Neural cell (in vitro differentiated cells): ENCODE data around the gene DDA1. TPM values are rescaled to one million over a fixed set of nuclear protein-coding genes. Genes with fewer than 3 reads are reported as not detected.

Experiments used
- H2AFZ ChIP-seq: fragments of 200-600, 300-800 bp; sonication (generic), shearing (Covaris generic); 2 replicates; pipeline ENCODE4 v1.6.0; 2014; ENCODE audit warnings: low read depth, mild to moderate bottlenecking, antibody characterized with exemption, low read length, moderate library complexity
- H3F3A ChIP-seq: fragments of 200-600 bp; shearing (Covaris generic); 2 replicates; pipeline ENCODE4 v1.6.1; 2016; ENCODE audit warnings: mild to moderate bottlenecking, moderate library complexity, mixed read lengths, antibody characterized with exemption, low read length; ENCODE audit not compliant: insufficient read depth, poor library complexity, severe bottlenecking
- H3K27ac ChIP-seq: fragments of 200-600, 300-800 bp; sonication (generic), shearing (Covaris generic); 2 replicates; pipeline ENCODE4 v1.5.1; 2014; ENCODE audit warnings: mild to moderate bottlenecking, low read length, moderate library complexity
- H3K27me3 ChIP-seq: fragments of 300-800, 200-600 bp; sonication (generic), shearing (Covaris generic); 2 replicates; pipeline ENCODE4 v1.6.0; 2014; ENCODE audit warnings: mild to moderate bottlenecking, low read depth, low read length, moderate library complexity; ENCODE audit not compliant: insufficient read depth
- H3K36me3 ChIP-seq: fragments of 300-800, 200-600 bp; sonication (generic), shearing (Covaris generic); 2 replicates; pipeline ENCODE4 v1.5.1; 2014; ENCODE audit warnings: mild to moderate bottlenecking, antibody characterized with exemption, low read length, moderate library complexity; ENCODE audit not compliant: insufficient read depth
- H3K4me2 ChIP-seq: fragments of 300-800, 200-600 bp; sonication (generic), shearing (Covaris generic); 2 replicates; pipeline ENCODE4 v1.6.0; 2014; ENCODE audit warnings: mild to moderate bottlenecking, low read length
- H3K4me3 ChIP-seq: fragments of 300-800, 200-600 bp; sonication (generic), shearing (Covaris generic); 2 replicates; pipeline ENCODE4 v1.5.1; 2014; ENCODE audit warnings: mild to moderate bottlenecking, low read length, moderate library complexity
- H3K79me2 ChIP-seq: fragments of 200-600 bp; shearing (Covaris generic); replicated peaks from 2 replicates; pipeline ENCODE4 v1.6.0; 2014; ENCODE audit warnings: mild to moderate bottlenecking, low read length, moderate library complexity; ENCODE audit not compliant: insufficient read depth
- H3K9ac ChIP-seq: fragments of 300-800, 200-600 bp; sonication (generic), shearing (Covaris generic); 2 replicates; pipeline ENCODE4 v1.6.1; 2016; ENCODE audit warnings: mild to moderate bottlenecking, low read length, mixed read lengths
- H3K9me2 ChIP-seq: fragments of 200-600 bp; shearing (Covaris generic); 2 replicates; pipeline ENCODE4 v1.6.1; 2016; ENCODE audit warnings: mild to moderate bottlenecking, low read length, mixed read lengths; ENCODE audit not compliant: insufficient read depth
- H3K9me3 ChIP-seq: fragments of 200-600, 300-800 bp; sonication (generic), shearing (Covaris generic); 2 replicates; pipeline ENCODE4 v1.6.1; 2016; ENCODE audit warnings: mild to moderate bottlenecking, mixed run types, low read length, moderate library complexity, mixed read lengths
- H4K20me1 ChIP-seq: fragments of 200-600 bp; shearing (Covaris generic); 2 replicates; pipeline ENCODE4 v1.6.1; 2016; ENCODE audit warnings: mild to moderate bottlenecking, mixed run types; ENCODE audit not compliant: insufficient read depth
- EP300 ChIP-seq: fragments of 450-650 bp; conservative IDR thresholded peaks from 2 replicates; pipeline ENCODE4 v1.6.1; 2014; ENCODE audit warnings: antibody characterized with exemption, mild to moderate bottlenecking, moderate library complexity; ENCODE audit not compliant: poor library complexity, severe bottlenecking
- EZH2 ChIP-seq: fragments of 200-600, 300-800 bp; shearing (Covaris generic), sonication (generic); IDR thresholded peaks from 2 replicates; pipeline ENCODE4 v1.6.1; 2014; ENCODE audit warnings: antibody characterized with exemption, low read length, borderline replicate concordance, mild to moderate bottlenecking; ENCODE audit not compliant: insufficient read depth, poor library complexity, severe bottlenecking
- MXI1 ChIP-seq: fragments of 450-650 bp; conservative IDR thresholded peaks from 2 replicates; pipeline ENCODE4 v1.6.1; 2014; ENCODE audit warnings: antibody characterized with exemption, mild to moderate bottlenecking; ENCODE audit not compliant: poor library complexity, severe bottlenecking
- POLR2AphosphoS5 ChIP-seq: IDR thresholded peaks from 2 replicates; pipeline ENCODE4 v1.6.1; 2012
- RAD21 ChIP-seq: fragments of 450-650 bp; conservative IDR thresholded peaks from 2 replicates; pipeline ENCODE4 v1.6.1; 2014; ENCODE audit warnings: antibody characterized with exemption, mild to moderate bottlenecking, moderate library complexity
- SMC3 ChIP-seq: fragments of 450-650 bp; conservative IDR thresholded peaks from 2 replicates; pipeline ENCODE4 v1.6.1; 2014; ENCODE audit warnings: antibody characterized with exemption, mild to moderate bottlenecking, moderate library complexity; ENCODE audit not compliant: poor library complexity
- TAF1 ChIP-seq: IDR thresholded peaks from 2 replicates; pipeline ENCODE4 v1.6.1; 2012; ENCODE audit warnings: low read depth
- polyA plus RNA-seq: library from polyadenylated mRNA; depleted of rRNA; stranded (reverse); fragments of >200 nt; gene quantifications from 2 replicates; pipeline ENCODE4 v1.2.3, GENCODE V29; 2014
- TF ChIP-seq, protein P1 (sequence below): fragments of 450-650 bp; IDR thresholded peaks from 2 replicates; pipeline ENCODE4 v1.5.1; 2014; ENCODE audit warnings: antibody characterized with exemption, mild to moderate bottlenecking, moderate library complexity; ENCODE audit not compliant: poor library complexity, severe bottlenecking
- TF ChIP-seq, protein P2 (sequence below): IDR thresholded peaks from 2 replicates; pipeline ENCODE4 v1.6.1; 2012; ENCODE audit warnings: borderline replicate concordance

DDA1 gene
- polyA plus RNA-seq, 1 donor from 2014 or later, result 25.4 TPM

GRCh38 chr19:17289489-17289888 lies 19.9 kb upstream of the DDA1 start:
- Histone ChIP-seq H3K27me3 (no peaks in the 10 kb centered on the region), H4K20me1 (no peaks in the 10 kb centered on the region), H2AFZ (no peak overlapping the region), H3K79me2 (no peaks in the 10 kb centered on the region), H3F3A (no peaks in the 10 kb centered on the region), H3K9ac (no peak overlapping the region), H3K4me3 (no peak overlapping the region), H3K36me3 (peaks cover 5% of the 10 kb centered on the region), H3K9me2 (no peaks in the 10 kb centered on the region), H3K27ac (no peak overlapping the region), H3K9me3 (no peaks in the 10 kb centered on the region), H3K4me2 (no peak overlapping the region)
- TF ChIP-seq TAF1 (no peak), POLR2AphosphoS5 (no peak), EP300 (no peak)
- TF ChIP-seq, protein P1, sequence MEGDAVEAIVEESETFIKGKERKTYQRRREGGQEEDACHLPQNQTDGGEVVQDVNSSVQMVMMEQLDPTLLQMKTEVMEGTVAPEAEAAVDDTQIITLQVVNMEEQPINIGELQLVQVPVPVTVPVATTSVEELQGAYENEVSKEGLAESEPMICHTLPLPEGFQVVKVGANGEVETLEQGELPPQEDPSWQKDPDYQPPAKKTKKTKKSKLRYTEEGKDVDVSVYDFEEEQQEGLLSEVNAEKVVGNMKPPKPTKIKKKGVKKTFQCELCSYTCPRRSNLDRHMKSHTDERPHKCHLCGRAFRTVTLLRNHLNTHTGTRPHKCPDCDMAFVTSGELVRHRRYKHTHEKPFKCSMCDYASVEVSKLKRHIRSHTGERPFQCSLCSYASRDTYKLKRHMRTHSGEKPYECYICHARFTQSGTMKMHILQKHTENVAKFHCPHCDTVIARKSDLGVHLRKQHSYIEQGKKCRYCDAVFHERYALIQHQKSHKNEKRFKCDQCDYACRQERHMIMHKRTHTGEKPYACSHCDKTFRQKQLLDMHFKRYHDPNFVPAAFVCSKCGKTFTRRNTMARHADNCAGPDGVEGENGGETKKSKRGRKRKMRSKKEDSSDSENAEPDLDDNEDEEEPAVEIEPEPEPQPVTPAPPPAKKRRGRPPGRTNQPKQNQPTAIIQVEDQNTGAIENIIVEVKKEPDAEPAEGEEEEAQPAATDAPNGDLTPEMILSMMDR, result no peak

DNA sequence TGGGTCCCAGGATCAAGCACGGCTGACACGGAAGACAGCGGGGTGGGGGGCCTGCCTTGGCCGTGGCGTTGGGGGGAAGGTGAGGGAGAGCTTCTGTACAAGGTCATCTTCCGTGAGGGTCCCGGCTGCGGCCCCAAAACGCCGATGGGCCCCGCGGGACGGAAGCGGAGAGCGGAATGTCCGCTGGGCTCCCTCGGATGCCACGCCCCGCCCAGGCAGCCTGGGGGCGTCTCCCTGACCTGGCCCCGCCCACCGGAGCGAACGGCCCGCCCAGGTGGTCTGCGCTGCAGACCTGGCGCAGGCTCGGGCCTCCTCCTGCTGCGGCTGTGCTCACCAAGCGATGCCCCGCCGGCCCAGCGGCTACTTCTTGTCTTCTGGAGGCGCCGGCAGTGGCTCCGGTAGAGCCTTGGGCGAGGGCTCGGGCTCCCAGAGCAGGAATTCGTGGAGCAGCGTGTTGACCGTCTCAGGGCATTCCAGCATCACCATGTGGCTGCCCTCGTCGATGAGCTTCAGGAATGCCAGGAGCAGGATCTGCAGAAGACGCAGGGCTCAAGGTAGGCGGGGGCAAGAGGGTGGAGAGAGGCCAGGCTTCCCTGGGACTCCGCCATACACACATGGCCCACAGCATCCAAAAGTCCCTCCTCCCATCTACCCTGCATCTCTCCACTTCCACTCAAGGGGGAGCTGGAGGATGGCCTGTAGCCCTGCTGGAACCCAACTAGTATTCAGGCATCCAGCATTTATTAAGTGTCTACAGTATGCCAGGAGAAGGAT lies 16.9 kb upstream of the DDA1 start:
- no peak overlapping the region for H2AFZ ChIP-seq
- no peaks in the 10 kb centered on the region for H3K27me3 ChIP-seq
- no peak overlapping the region for H3K4me2 ChIP-seq
- peaks cover 6% of the 10 kb centered on the region for H3K36me3 ChIP-seq
- no peaks in the 10 kb centered on the region for H3K9me2 ChIP-seq
- H3K4me3 ChIP-seq, result no peak overlapping the region
- H3K27ac ChIP-seq, result no peak overlapping the region
- no peak for TF ChIP-seq POLR2AphosphoS5
- TF ChIP-seq, protein P1, result peak; percentile 36
- TF ChIP-seq EP300, result no peak
- no peak for TF ChIP-seq EZH2
- peak; percentile 16 for TF ChIP-seq RAD21
- TF ChIP-seq, protein P2, sequence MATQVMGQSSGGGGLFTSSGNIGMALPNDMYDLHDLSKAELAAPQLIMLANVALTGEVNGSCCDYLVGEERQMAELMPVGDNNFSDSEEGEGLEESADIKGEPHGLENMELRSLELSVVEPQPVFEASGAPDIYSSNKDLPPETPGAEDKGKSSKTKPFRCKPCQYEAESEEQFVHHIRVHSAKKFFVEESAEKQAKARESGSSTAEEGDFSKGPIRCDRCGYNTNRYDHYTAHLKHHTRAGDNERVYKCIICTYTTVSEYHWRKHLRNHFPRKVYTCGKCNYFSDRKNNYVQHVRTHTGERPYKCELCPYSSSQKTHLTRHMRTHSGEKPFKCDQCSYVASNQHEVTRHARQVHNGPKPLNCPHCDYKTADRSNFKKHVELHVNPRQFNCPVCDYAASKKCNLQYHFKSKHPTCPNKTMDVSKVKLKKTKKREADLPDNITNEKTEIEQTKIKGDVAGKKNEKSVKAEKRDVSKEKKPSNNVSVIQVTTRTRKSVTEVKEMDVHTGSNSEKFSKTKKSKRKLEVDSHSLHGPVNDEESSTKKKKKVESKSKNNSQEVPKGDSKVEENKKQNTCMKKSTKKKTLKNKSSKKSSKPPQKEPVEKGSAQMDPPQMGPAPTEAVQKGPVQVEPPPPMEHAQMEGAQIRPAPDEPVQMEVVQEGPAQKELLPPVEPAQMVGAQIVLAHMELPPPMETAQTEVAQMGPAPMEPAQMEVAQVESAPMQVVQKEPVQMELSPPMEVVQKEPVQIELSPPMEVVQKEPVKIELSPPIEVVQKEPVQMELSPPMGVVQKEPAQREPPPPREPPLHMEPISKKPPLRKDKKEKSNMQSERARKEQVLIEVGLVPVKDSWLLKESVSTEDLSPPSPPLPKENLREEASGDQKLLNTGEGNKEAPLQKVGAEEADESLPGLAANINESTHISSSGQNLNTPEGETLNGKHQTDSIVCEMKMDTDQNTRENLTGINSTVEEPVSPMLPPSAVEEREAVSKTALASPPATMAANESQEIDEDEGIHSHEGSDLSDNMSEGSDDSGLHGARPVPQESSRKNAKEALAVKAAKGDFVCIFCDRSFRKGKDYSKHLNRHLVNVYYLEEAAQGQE, result no peak
- TF ChIP-seq MXI1, result no peak
- no peak for TF ChIP-seq SMC3
- no peak for TF ChIP-seq TAF1
- no peaks in the 10 kb centered on the region for H3K9me3 ChIP-seq
- H3F3A ChIP-seq, result no peaks in the 10 kb centered on the region
- H4K20me1 ChIP-seq, result no peaks in the 10 kb centered on the region
- no peaks in the 10 kb centered on the region for H3K79me2 ChIP-seq
- H3K9ac ChIP-seq, result no peak overlapping the region
